Activated CD8-positive, alpha-beta memory T cell treated with anti-CD3 and anti-CD28 coated beads, Interleukin-2, amount 50 U/mL, for 24 hours (primary cell): ENCODE measurements around the gene DHRS2.
"Not testable (repeated sequence)": the region's sequence is repeated elsewhere in the genome, so short reads cannot be mapped to it uniquely, and the experiment has no call there.

Source experiments
- DNase-seq: peaks from one replicate; pipeline ENCODE4 v3.0.0-alpha.2; 2020; ENCODE audit errors: extremely low read depth

DHRS2 gene

GRCh38 chr14:23632461-23633159 is 3.6 kb upstream of the DHRS2 start:
- DNase-seq = no peak

DNA sequence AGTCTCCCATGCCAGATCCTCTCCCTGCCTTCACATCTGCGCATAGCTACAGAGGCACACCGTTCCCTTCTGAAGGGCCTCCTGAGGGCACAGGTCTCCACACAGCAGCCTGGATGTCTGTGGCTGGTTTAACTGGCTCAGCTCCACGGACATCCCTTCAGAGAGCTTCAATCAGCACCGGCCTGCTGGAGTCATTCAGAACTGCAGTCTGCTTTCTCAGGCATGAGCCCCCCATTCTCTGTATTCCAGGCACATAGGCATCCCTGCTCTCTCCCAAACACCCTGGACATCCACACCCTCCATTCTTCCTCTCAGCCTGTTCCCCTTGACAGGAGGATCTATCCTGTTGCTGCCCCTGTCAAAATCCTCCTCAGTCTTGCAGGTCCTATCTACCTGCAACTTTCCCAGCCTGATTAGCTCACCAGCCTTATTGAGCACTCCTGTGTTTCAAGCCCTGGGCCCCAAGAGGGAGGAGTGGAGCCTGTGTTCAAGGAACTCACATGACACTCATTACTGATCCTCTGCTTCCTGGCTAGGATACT is 2.9 kb upstream of the DHRS2 start:
- no peak for DNase-seq

GRCh38 chr14:23634698-23635412 is 1.3 kb upstream of the DHRS2 start:
- not testable (repeated sequence) for DNase-seq

- not testable (repeated sequence) for DNase-seq
Observed at GRCh38 chr14:23637312-23637654, 1.1 kb downstream of the DHRS2 start.

- DNase-seq = not testable (repeated sequence)
Observed at GRCh38 chr14:23637655-23638413, 1.7 kb downstream of the DHRS2 start.

GRCh38 chr14:23638414-23639047 is 2.4 kb downstream of the DHRS2 start:
- no peak for DNase-seq

GRCh38 chr14:23639048-23639890 is 3.1 kb downstream of the DHRS2 start:
- DNase-seq = no peak

DNA sequence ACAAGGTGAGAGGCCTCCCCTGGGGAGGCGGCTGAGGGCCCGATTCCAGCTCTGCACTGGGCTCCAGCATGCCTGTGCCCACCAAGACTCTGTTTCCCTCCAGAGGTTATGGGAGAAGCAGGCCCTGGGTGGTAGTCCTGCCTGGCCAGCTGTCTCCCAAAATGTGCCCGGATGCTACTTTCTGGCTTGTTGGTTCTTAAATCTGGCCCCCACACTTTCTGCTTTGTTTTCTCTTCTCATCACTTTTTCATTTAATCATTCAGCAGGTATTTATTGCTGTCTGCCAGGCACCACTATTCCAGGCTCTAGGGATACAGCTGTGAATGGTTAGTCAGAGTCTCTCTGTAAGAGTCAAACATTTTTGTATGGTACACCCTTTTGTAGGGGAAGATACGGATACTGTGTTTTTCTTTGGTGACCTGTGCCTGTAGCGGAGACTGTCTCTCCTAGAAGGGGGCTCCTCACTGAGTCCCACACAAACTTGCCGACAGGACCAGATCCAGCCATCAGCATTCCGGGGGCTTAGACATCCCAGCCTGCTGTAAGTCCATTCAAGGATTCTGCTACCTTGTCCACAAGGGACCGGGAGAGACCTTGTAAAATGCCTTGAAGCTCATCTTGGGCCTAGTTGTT is 3.8 kb downstream of the DHRS2 start:
- no peak for DNase-seq

DNA sequence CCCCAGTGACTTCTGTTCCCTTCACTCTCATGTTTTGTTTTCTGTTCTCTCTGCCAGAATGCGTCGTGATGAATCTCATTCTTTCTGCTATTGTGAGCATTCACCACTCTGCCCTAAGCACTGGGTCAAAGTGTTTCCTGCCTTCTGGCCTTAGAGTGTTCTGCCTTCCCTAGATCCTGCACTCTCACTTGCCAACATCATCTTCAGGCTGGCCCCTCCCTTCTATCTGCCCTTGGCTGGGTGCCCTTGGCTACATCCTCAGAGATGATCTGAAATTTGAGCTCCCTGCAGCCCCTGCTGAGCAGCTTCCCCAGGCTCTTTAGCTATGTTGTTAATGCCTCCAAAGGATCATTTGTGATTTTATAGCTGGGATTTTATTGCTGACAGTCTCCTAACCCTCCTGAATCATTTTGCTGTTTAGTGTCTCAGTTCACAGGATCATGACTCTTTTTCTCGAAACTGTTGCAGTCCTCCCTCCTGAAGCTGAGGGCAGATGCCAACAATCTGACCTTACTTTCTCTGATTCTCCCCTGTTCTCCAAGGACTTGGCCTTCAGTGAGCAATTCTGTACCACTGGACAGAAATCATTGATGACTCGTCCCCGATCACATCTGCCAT is 4.5 kb downstream of the DHRS2 start:
- DNase-seq = no peak

DNA sequence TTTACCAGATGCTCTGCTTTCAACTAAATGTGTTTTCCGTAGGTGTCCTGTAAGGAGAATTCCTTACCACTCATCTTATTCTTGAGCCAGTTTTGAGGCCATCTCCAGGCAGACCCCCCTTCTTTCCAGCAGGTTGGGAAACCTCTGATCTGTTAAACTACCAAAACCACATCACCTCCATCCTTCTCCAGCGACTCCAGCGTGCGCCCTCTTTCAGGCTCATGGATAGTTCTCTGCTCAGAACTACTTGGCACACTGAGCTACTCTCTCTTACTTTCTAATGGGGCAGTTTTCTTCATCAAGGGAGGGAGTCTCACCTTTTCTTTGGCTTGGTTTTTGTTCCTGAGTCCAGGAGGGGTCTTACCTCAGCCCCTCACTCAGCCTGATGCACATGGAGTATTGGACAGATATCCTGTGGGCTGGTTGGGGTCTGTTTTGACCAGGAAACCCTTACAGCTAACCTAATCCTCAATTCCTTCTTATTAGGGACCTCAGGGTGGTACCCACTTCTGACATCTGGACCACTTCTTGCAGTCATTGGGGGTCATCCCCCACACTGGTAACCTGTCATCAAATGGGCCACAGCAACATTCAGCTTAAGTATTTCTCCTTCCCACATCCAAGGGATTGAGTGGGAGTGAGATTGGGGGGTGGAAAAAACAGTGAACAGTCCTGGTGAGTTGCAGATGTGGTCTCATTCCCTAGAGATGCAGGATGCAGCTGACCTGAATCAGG is 5.2 kb downstream of the DHRS2 start:
- no peak for DNase-seq

DNA sequence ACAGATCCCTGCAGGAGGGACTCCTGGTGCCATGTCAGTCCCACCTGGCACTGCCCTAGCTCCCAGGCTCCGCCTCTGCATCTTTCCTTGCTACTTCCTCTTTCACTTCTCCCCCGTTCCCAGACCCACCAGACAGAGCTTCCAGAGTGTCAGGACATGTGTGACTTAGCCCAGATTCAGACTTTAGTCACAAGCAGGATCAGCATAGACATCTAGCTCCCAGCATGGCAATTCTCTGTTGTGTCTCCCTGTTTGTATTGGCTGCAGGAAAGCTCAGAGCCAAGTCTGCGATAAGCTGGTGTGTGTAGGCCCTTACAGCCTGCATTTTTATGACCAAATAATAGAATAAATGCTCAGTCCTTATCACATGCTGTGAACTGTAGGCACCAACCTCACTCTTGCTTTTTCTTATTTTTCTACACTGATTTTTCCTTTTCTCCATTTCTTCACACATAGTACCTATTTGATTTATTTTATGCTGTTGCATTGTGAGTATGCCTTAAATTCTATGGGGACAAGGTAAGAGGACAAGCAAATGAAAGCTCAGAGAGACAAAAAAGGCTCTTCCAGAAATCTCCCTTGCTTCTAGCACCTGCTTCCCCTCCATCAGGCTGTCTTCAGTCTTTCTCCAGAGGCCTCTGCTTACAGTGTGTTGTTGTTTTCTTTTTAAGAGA is 5.9 kb downstream of the DHRS2 start:
- no peak for DNase-seq

DNA sequence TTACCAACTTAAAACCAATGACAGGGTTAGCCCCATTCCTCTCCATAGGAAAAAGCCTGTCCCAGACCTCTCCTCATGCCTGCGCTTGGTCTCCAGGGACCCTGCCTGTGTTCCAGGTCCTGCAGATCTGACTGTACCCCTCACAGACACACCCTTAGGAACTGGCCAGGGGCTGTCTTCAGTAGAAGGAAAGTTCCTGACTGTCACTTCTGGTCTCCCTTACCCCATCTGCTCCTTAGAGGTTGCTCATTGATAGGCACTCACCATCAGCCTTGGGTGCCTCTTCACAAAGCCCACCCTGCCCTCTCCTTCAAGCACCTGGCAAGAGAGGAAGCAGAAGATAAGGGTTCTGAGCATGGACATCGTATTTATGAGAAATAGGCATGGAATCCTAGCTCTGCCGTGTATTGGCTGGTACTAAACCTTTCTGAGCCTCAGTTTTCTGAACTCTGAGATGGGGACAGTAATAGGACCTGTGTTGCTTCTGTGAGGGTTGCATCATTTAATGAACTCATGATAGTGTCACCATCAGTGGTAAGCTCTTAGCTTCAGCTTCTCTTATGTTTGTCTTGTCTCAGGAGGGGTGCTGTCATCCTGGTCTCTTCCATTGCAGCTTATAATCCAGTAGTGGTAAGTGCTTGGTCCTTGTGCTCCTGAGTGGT is 7.5 kb downstream of the DHRS2 start:
- DNase-seq = no peak

- DNase-seq = no peak
Observed at GRCh38 chr14:23644195-23644918, 8.2 kb downstream of the DHRS2 start.

DNA sequence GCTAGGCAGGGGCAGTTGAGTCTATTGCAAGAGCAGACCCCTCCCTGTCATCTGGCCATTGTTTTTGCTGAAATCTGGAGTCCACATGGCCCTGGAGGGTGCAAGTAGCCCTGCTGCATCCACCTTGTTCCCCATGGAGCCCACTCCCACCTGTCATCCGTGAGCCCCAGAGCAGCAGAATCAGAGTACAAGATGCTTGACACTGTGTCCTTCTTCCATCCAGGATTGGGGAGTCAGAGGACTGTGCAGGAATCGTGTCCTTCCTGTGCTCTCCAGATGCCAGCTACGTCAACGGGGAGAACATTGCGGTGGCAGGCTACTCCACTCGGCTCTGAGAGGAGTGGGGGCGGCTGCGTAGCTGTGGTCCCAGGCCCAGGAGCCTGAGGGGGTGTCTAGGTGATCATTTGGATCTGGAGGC is 8.8 kb downstream of the DHRS2 start:
- no peak for DNase-seq

DNA sequence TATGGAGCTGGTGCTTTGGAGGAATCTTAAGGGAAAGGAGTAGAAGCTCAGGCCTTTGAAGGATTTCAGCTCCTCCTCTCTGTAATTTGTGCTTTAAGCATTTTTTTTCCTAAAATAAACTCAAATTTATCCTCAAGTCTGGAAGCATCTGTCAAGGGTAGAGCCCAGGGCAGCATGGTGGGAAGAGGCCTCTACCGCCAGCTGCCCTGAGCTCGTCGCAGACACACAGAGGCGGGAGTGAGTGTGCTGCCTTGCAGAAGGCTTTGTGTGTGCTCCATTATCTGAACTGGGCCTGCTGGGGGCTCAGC is 9.3 kb downstream of the DHRS2 start:
- DNase-seq = no peak

- no peak for DNase-seq
Observed at GRCh38 chr14:23645812-23646647, 9.9 kb downstream of the DHRS2 start.
